ENCODE measurements around the gene FOXP4.

The FOXP4 gene

DNA sequence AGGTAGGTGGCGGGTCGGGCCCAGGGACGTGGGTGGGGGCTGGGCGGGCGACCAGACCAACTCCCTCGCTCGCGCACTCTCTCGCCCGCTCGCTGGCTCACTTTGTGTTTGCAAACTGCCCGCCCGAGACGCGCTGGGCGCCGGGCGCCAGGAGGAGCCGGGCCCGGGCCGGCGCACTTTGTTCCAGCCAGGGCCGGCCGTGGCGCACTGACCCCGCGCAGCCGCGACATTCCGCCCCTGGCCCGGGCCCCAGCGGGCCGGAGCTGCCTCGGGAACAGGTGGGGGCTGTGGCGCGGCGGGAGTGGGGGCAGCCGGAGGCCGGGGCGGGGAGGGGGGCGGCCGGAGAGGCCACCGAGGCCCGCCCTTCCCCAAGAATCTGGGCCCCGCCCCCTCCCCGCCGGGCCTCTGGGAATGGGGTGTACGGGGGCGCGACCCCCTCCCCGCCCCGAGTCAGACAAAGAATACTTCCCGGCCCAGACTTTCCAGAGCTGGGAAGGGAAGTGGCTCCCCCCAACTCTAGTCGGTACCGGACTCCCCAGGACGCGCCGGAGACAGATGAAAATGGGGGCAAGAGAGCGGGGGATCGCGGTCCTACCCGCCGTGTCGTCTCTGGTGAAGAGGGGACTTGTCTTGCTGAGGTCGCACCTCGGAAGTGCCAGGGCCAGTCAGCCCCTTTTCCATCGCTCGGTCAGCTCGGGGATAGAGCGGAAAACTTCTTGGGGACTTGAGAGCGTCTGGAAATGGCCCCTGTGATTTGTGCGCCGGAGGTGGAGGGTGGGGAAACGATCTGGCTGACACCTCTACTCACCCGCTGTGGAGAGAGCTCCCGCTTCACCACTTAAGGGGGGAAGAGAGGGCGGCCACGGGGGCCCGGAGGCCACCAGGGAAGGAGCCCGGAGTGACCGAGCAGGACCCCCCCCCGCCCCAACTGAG is 951 bp downstream of the FOXP4 start:
- DNase-seq (ENCODE audit: low read depth in 1 of 2, low spot score in 1 of 2), result peak in 1 of 2 donors; percentile 20

DNA sequence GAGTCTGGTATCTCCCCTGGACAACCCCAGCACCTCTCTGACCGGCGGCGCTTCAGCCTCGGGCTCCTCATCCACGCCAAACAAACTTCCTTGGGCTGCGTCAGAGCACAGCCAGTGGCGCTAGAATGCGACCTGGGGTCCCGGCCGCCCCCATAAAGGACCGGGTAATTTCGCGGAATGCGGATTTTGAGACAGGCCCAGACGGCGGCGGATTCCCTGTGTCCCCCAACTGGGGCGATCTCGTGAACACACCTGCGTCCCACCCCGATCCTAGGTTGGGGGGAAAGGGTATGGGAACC is 1.6 kb downstream of the FOXP4 start:
- no peak for DNase-seq (ENCODE audit: low read depth in 1 of 2, low spot score in 1 of 2)

DNA sequence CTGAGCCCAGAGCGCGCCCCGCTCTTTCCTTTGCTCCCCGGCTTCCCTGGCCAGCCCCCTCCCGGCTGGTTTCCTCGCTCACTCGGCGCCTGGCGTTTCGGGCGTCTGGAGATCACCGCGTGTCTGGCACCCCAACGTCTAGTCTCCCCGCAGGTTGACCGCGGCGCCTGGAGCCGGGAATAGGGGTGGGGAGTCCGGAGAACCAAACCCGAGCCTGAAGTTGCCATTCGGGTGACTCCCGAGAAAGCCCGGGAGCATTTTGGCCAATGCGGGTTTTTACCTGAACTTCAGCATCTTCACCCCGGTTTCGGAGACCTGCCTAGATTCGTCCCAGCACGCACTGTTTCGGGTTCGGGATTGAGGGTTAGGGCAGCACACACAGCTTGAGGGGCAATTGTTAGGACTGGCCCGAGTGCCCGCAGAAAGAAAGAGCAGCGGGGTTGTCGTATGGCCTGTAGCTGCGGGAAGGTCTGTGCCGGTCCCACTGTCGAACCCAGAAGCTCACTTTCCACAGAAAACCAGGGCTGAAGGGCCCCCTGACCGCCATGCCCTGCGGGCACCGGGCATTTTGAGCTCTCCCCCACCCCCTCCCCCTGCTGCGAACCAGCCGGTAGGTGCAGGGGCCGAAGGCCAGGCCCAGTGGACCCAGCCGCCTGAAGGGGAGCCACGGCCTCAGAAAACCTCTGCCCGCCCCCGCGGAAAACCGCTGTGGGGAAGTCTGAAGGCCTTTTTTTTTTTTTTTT is 2.1 kb downstream of the FOXP4 start:
- peak in 1 of 2 donors; percentile 29 for DNase-seq (ENCODE audit: low read depth in 1 of 2, low spot score in 1 of 2)

- no peak for DNase-seq (ENCODE audit: low read depth in 1 of 2, low spot score in 1 of 2)
Observed at GRCh38 chr6:41548841-41549642, 2.9 kb downstream of the FOXP4 start.

GRCh38 chr6:41549673-41550072 is 3.5 kb downstream of the FOXP4 start:
- DNase-seq (ENCODE audit: low read depth in 1 of 2, low spot score in 1 of 2), result no peak

- no peak for DNase-seq (ENCODE audit: low read depth in 1 of 2, low spot score in 1 of 2)
Observed at GRCh38 chr6:41551086-41551700, 5.0 kb downstream of the FOXP4 start.

DNA sequence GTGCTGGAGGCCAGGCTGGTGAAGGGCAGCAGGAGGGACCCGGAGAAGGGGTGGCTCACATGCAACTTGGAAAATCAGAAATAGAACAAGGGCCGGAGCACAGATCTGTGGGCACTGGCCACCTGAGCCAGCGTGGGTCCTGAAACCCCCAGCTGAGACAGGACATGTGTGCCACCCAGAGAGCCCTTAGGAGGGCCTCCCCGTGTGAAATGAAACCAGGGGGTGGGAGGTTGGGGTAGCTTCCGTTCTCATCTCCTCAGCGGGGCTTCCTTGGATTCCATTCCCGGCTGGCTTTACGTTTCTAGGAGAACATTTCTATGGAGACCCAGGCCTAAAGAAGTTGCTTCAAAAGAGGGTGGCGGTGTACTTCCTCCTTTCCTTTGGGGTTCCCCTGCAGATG is 5.7 kb downstream of the FOXP4 start:
- DNase-seq (ENCODE audit: low read depth in 1 of 2, low spot score in 1 of 2), result no peak

GRCh38 chr6:41552723-41553122 is 6.5 kb downstream of the FOXP4 start:
- no peak for DNase-seq (ENCODE audit: low read depth in 1 of 2, low spot score in 1 of 2)

DNA sequence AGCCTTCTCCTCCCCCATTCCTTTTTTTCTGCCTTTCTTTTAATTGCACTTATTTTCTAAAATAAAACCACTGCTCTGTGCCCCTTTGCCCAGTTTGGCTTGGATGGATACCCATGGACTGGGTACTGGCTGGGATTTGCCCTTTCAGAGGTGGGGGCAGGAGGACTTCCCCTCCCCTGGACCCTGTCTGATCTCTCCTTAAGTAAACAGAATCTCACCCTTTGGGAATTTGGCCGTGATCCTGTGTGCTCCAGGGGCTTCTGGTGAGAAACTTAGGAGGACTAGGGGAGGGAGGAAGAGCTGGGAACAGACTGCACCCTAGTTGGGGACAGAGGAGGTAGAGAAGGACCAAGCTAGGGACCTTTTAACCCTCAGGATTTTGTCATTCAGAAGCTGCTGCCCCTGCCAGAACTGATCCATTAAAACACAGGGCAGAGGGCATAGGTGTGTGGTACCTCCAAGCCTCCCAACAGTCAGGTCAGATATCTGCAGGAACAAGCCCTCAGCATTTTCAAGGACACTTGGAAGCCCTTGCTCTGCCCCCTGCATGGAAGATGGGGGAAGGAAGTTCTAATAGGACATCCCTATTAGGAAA is 7.3 kb downstream of the FOXP4 start:
- no peak for DNase-seq (ENCODE audit: low read depth in 1 of 2, low spot score in 1 of 2)

DNA sequence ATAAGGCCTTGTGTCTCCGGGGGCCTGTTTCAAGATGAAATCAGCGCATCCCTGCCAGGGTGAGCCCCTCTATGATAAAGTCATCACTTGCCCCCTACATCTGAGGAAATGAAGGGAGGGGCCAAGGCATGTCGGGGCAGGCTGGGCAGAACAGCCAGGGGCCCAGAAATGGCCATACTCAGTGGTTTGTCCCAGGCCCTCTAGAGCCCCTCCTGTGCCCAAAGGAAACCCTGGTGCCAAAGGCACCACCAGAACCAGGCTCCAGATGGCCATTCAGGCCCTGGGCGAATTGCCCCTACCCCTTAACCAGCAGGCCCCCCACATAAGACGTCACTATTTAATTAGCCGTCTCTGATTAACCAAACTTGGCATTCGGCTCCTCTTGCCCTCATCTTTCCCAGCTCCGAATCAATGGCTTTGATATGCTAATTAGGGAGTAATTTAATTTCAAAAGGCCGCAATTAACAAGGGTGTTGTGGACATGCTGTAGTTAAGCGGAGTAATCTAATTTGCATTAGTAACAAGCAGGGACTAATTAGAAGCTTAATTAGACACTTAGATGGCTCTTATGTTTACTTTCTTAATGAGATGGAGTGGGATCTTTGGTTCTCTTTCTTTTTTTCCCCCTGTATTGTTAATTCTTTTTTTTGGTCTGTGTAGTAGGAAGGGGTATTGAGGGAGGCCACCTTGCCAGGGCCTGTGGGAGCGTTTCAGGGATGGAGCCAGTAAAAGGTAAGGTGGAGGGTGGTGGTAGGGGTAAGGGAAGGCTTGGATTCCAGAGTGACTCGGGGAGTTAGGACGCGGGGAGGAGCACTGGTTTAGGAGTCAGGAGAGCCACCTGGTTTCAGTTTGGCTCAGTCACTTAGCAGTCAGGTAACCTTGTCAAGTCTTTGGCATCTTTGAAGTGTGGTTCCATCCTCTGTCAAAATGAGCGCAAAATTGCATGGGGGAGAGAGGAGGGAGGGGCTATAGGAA is 9.4 kb downstream of the FOXP4 start:
- no peak for DNase-seq (ENCODE audit: low read depth in 1 of 2, low spot score in 1 of 2)

- DNase-seq (ENCODE audit: low read depth in 1 of 2, low spot score in 1 of 2), result no peak
Observed at GRCh38 chr6:41557335-41557734, 11.2 kb downstream of the FOXP4 start.

GRCh38 chr6:41558033-41558807 is 12.0 kb downstream of the FOXP4 start:
- no peak for DNase-seq (ENCODE audit: low read depth in 1 of 2, low spot score in 1 of 2)

DNA sequence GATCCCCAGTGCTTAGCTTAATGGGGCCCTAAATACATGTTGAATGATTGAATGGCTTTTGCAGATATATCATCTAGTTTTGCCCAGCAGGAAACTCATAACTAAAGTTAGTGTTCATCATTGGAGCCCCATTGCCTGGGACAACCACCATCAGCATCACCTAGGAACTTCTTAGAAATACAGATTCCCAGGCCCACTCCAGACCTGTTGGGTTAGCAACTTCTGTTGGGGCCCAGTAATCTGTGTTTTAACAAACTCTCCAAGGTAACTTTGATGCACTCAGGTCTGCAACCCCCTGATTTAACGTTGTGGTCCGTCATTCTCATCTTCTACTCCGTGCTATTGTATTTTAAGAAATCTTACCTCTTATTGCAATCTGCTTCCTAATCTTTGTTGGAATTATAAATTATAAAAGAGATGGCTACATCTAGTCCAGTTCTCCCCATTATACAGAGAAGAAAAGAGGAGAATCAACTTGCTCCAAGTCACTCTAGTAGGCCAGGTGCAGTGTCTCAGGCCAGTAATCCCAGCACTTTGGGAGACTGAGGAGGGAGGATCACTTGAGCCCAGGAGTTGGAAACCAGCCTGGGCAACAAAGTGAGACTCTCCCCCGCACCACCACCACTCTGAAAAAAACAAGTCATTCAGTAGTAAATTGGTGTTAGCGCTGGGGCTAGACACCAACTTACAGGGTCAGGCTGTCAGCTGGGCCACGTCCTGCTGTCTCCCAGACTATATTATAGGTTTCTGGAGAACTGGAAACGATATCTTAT is 13.7 kb downstream of the FOXP4 start:
- DNase-seq (ENCODE audit: low read depth in 1 of 2, low spot score in 1 of 2), result no peak

DNA sequence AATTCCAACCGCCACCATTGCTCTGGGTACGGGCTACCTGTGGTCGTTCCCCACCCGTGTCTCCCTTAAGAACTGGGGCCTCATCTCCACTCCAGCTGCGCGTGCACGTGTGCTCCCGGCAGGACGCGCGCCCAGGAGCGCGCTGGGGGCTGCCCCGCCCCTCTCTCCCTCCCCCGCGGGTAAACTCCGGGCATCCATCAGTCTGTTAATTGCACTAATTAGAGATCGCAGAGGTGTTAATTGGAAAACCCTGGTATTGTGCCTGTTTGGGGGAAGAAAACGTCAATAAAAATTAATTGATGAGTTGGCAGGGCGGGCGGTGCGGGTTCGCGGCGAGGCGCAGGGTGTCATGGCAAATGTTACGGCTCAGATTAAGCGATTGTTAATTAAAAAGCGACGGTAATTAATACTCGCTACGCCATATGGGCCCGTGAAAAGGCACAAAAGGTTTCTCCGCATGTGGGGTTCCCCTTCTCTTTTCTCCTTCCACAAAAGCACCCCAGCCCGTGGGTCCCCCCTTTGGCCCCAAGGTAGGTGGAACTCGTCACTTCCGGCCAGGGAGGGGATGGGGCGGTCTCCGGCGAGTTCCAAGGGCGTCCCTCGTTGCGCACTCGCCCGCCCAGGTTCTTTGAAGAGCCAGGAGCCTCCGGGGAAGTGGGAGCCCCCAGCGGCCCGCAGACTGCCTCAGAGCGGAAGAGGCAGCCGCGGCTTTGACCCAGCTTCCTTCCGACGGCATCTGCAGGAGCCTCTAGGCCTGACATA is 14.4 kb downstream of the FOXP4 start:
- DNase-seq (ENCODE audit: low read depth in 1 of 2, low spot score in 1 of 2), result peak; percentile 69

DNA sequence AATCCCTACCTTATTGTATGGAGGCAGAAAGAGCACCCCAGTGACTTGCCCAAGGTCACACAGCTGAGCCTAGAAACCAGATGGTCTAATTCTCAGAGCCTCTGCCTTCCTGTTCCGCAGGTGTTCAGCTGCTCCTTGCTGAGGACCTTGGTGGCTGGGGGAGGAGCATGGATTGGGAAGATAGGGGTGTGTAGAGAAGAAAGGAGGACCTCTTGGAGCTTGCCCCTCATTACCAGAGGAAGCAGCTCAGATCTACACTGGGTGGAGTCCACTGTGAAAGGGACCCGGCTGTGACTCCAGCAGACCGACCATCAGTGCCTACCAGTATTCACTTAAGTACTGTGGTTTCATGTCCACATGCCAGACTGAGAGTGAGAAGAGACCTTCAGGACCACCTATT is 15.2 kb downstream of the FOXP4 start:
- DNase-seq (ENCODE audit: low read depth in 1 of 2, low spot score in 1 of 2), result no peak

DNA sequence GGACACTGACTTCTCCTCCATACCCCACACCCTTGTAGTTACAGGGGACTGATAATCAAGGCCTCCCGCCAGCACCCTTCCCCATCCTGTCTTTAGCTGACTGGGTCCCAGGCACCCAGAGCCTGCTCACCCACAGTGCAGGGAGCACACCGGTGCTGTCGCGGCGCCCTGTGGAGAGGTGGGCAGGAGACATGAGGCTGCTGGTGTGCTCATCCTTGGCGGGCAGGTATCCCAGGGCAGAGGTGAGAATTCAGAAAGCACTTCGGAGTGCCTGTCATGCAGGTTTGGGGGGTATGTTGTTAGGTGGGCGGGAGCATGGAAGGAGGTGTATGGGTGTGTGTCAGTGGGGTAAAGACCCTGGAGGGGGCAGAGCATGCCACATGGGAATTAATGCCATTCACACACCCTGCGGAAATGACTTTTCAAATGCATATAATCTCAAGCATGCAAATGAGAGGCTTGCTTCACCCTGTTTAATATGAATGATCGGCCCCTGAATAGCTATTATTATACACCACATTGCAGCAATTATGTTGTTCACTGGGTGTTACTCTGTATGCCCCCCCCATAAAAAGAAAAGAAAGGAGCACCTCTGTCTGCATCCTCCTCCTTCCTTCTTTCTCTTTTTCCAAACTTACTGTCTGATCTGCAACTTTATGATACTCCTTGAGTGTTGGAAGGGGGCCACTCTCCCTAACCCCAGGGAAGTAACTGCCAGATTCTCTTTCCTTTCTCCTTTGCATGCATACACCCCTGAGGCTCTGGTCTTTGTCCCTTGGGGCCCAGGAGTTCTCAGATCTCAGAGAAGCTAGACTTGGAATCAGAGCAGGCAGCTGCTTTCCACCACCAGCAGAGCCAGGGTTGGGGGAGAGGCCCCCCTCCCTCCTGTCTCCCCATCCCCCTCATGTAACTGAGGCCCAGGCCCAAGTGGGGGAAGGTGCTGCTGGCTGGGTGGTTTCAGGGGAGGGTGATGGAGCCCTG is 16.0 kb downstream of the FOXP4 start:
- DNase-seq (ENCODE audit: low read depth in 1 of 2, low spot score in 1 of 2), result no peak

Measured in stimulated activated CD4-positive, alpha-beta T cell treated with anti-CD3 and anti-CD28 coated beads, Interleukin-15, amount 100 ng/mL, for 1 hour (primary cell).